ENCODE results near the gene GNS.
"Not testable (repeated sequence)": the region's sequence is repeated elsewhere in the genome, so short reads cannot be mapped to it uniquely, and the experiment has no call there.

Gene GNS

DNA sequence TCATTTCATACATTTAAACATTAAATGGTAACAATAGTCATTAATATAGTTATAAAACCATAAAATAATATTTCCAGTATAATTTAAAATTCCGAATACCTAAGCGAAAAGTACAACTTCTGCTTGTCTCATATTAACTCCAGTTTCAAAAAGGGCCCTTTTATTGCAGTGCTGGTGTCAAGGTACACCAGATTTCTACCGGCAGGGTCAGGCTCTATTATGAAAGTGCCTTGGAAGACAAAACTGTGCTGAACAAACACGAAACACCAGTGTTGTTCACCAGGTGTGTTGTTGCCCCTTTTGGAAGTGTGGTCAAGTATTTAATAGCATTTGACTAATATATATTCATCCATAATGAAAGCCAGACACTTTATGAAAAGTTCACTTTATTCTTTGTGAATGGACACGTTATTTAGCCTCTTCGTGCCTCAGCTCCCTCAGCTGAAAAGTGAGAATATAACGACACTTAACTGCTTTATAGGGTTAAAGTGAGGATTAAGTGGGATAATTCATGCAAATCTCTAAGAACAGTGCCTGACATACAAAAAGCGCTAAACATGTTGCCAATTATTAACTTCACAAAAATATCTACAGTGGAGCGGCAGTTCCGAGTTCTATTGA, 20.3 kb upstream of the GNS start:
- DNase-seq (ENCODE audit: low read depth): no peak

DNA sequence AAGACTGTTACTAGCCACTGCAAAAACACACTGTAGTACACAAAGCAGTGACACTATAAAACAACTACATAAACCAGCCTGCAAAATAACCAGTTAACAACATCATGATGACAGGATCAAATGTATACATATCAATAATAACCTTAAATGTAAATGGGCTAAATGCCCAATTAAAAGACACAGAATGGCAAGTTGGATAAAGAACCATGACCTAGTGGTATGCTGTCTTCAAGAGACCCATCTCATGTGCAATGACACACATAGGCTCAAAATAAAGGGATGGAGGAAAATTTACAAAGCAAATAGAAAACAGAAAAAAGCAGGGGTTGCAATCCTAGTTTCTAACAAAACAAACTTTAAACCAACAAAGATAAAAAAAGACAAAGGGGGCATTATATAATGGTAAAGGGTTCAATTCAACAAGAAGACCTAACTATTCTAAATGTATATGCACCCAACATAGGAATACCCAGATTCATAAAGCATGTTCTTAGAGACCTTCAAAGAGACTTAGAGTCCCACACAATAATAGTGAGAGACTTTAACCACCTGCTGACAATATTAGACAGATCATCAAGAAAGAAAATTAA, 16.0 kb upstream of the GNS start:
- DNase-seq (ENCODE audit: low read depth): not testable (repeated sequence)

DNA sequence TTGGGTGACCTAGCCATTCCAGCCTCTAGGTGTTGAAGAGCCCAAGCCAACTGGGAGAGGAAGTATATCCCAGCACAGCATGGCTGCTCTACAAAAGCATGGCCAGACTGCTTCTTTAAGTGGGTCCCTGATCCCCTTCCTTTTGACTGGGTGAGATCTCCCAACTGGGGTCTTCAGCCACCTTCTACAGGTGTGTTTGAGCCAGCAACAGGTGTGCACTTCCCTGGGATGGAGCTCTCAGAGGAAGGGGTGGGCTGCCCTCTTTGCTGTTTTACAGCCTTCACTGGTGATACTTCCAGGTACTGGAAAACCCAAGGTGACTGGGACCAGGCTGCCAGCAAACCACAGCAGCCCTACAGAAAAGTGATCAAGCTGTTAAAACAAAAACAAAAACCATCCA, 14.2 kb upstream of the GNS start:
- DNase-seq (ENCODE audit: low read depth): no peak

DNA sequence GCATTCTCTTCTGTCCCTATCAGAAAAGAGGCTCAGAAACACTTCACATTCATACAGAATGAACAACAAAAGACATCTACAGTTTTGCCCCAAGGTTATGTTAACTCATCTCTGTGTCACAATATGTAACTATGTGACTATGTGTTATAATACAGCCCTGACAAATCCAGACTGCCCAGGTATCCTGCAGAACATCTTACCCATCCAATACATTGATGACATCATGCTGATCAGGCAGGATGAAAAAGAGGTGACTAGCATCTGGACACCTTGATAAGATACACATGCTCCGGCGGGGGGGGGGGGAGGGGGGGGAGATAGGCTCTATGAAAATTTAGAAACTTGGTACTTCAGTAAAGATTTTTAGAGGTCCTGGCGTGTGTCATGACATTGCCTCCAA, 8.3 kb upstream of the GNS start:
- DNase-seq (ENCODE audit: low read depth): no peak

DNA sequence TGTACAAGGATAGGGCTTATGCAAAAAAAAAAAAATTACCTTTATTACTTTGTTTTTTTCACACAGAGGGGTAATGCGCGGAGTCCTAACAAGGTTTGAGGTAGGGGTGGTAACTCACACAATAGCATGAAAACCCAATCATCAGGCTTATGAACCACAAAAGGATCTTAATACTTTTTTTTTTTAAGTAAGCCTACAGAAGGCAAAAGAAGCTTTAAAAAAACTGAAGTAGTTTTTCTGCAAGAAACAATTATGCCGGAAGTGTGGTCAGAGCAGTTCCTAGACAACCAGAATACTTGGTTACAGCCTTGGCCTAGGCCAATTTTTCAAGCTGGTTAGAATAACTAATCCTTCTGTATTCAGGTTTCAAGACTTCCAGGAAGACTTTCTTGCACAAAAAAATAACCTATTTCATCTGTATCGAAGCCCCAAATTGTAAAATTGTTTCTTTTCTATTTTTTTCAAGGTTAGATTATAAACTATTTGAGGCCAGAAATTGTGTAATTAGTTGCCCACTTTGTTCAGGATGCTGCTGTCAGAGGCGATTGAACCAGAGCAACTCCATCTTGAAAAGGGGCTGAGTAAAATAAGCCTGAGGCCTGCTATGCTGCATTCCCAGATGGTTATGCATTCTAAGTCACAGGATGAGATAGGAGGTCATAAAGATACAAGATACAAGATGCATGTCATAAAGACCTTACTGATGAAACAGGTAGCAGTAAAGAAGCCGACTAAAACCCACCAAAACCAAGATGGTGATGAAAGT, 1.8 kb upstream of the GNS start:
- no peak for DNase-seq (ENCODE audit: low read depth)

DNA sequence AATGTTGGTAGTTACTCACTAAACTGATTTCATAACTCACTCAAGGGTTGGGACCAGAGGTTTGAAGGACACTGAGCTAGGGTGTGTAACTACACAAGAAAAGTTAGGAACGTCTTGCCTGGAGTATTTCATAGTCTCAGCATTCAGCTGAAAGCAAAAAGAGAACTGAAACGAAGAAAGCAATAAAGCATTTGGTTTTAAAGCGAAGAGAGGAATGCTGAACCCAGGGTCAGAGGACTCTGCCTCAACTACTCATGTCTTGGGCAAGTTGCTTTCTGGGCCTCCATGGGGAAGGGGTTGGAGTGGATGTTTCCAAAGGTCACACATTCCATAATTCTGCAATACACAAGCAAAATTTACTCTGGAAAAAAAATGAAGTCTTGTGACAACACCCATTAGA, 1.4 kb downstream of the GNS start:
- no peak for DNase-seq (ENCODE audit: low read depth)

DNA sequence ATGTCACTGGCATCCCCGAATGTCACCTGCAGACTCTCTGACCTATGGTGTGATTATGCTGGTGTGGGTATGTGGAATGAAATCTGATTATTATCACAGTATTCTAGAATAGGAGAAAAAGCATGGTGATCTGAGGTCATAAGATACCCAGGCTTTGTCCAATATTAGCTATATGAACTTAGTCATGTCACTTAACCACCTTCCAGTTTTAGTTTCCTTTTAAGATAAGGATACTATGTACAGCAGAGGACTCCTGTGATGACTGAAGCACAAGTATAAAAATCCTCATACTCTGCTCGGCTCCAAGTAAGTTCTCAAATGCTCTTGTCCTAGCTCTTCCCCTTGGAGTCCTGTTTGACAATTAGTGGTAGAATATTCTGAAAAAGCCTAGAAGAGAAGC, 2.8 kb downstream of the GNS start:
- no peak for DNase-seq (ENCODE audit: low read depth)

DNA sequence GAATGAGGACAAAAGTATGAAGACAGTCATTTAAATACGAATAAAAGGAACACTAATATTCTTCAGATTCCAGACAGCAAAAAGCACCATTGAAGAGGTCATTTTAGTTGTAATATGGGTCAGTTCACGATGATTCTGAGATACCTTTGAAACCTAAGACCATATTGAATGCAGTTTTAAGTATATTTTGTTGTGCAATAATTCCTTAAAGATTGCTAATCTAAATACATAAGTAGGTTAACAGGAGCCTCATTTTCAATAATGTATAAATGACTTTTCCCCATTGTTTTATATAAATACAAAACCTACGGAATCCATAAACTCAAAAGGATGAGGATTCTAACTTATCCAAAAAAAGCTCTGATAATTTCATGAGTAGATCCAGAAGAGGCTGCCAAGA, 5.8 kb downstream of the GNS start:
- no peak for DNase-seq (ENCODE audit: low read depth)

DNA sequence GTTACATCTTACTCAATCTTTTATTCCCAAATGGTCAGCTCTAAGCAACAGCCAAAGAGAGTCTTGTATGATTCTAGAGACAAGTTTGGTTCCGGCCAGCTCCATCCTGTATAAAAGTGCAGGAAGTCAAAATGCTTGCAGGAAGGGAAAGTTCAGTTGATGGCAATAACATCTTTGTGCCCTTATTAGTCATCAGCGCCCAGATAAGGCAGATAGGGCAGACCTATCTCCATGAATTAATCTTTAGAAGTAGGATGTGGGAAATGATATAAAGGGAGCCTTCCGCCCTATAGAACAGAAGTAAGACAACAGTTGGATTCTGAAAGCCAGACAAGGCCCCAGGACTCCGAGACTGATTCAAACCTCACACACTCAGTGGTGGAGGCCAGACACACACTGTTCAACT, 6.4 kb downstream of the GNS start:
- no peak for DNase-seq (ENCODE audit: low read depth)

DNA sequence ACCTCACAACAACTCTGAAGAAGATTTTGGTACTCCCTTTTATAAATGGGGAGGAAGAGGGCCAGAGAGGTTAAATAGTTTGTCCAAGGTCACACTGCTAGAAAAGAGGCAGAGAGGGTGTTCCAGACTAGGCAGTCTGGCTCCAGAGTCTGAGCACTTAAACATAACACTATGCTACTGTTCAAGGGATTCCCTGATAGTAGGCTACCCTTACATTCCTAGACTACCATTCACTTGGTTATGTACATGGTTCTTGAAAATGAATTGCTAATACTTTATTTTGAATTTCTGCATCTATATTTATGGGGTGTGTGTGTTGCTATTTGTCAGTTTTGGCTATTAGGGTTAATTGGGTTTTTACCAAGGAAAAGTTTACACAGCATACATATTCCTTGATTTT, 7.2 kb downstream of the GNS start:
- DNase-seq (ENCODE audit: low read depth): no peak

DNA sequence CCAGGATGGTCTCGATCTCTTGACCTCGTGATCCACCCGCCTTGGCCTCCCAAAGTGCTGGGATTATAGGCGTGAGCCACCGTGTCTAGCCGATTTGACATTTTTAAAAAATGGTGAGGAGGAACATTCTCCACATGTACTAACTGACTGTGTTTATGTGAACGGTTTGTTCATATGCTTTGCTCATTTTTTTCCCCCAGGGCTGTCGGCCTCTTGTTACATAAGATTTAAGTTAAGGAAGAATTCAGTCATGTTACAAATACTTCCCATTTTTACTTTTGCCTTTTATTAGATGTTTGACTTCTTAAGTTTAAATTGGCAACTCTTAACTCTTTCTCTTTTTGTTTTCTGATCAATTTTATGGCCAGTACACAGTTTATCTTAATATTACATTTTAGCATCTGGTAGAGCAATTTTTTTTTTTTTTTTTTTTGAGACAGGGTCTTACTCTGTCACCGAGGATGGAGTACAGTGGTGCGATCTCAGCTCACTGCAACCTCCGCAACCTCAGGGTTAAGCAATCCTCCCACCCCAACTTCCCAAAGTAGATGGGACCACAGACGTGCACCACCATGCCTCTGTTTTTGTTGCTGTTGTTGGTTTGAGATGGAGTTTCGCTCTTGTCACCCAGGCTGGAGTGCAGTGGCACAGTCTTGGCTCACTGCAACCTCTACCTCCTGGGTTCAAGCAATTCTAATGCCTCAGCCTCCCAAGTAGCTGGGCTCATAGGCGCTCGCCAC, 9.6 kb downstream of the GNS start:
- no peak for DNase-seq (ENCODE audit: low read depth)

DNA sequence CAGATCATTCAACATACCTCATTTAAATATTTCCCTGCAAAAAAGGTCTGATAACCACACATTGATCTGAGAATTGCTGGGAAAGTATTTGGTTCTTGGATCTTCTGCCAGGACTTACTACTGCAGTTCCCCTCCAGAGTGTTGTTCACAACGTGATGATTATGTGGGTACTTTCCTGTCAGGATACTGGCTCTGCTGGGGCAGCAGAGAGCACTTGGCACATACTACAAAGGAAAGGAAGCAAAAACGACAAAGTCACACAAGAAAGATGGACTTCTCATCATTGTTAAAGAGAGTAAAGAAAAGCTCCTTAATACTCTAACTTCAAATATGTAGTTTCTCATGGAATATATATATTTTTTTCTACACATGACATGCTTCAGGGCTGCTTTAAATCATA, 11.5 kb downstream of the GNS start:
- DNase-seq (ENCODE audit: low read depth): no peak

DNA sequence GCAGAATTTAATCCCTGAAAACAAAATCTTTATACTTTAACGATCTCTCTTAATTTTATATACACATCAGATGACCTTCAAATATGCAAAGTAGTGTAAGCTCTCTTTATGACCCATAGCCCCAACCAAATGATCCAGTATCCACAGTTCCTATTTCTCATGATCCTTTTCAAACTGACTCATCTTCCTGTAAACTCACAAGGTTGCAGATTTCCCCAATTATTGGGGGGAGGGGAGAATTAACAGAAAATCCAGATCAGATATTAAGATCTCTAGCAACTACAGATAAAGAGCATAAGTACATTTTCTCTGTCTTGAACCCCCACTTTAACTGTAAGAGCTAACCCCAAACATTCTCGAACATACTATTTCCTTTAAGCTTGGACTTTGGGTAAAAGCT, 12.5 kb downstream of the GNS start:
- DNase-seq (ENCODE audit: low read depth): no peak

DNA sequence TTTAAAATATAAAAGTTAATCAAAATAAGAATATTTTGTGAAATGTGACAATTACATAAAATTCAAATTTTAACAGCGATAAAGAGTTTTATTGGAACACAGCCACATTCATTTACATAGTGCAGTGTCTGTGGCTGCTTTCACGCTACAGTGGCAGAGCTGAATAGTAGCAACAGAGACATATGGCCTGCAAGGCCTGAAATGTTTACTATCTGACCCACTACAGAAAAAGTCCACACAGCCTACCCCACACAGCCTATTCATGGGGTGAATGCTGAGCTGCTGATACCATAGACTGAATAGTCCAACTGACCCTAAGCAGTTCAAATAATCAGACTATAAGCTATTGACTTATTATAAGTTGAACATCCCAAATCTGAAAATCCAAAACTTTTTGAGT, 13.2 kb downstream of the GNS start:
- no peak for DNase-seq (ENCODE audit: low read depth)

DNA sequence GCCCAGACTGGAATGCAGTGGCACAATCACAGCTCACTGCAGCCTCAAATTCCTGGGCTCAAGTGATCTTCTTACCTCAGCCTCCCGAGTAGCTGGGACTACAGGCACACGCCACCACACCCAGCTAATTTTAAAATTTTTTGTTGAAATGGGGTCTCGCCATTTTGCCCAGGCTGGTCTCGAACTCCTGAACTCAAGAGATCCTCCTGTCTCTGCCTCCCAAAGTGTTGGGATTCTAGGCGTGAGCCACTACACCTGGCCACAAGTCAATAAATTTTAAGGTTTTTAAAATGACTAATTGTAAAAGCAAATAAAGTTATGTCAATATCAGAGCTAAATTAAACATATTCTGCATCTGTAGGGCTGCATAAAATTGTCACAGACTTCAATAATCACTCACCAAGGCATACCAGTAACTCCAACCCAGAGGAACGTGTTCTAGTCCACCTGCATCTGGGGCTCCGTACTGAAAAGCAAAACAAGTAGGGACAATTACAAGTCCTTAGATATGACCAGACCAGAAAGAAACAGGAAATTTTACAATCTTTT, 13.9 kb downstream of the GNS start:
- DNase-seq (ENCODE audit: low read depth): no peak

DNA sequence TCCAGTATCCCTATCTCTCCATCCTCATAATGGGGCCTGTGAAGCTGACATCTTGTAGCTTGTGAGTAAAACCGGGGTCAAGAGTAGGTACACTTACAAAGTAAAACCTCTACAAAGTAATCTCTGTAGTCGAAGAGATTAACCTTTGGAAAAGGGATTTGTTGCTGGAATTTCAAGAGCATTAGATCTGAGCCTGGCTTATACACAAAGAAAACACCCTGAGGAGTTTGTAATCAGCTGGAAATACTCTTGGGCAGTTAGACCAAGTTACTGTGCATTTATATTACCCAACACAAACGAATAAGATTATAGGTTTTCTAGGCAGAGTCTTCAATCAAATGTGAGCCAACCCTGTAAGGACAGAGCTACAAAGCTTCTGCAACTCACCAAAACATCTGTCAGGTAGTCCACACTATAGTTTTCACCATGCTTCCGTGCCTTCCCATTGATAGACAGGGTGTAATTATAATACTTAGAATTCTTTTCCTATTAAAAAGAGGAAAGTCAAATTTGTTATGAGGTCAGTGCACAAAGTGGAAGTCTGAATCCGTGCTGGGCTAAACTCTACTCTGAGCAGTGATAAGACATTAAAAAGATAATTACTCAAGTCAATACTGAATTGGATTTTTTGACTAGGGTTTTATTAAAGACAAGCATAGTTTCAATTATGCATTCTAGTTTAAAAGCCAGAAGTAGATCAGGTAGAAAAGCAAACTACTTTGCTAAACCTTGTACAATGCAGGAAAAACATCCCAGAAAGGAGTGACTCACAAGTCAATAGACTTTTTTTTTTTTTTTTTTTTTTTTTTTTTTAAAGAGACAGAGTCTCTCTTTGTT, 14.6 kb downstream of the GNS start:
- DNase-seq (ENCODE audit: low read depth): no peak

DNA sequence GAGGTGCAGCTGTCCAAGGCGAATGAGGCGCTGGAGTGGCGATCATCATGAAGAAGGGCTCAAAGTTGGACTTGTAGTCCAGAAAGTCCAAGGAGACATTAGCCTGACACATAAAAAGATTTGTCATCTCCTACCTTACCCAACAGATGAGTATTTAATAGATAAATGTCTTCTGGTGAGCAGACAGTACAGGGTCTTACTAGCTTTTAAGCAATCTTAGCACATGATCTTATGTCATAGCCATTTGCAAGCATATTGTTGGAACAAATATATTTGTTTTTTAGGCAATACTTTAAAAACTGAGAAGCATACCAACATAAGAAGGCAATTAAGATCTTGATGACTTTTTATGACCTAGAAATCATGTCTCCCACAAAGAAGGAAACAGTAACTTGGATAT, 16.0 kb downstream of the GNS start:
- no peak for DNase-seq (ENCODE audit: low read depth)

DNA sequence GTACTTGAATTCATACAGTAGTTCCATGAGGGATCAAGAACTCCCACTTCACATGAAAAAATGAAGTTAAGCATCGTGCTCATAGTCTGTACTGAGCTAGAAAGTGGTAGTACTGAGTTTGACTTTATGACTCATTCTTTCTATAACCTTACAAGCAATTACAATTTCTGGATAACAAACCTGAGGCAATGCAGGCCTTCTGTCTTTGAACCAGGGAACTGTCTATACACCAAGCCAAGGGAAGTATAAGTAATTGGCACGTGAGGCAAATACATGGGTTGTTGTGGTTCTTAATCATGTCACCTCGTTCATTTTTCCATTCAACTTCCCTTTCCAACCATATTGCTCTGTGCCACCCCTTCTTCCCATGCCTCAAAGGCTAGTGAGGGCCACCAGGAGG, 16.8 kb downstream of the GNS start:
- no peak for DNase-seq (ENCODE audit: low read depth)

DNA sequence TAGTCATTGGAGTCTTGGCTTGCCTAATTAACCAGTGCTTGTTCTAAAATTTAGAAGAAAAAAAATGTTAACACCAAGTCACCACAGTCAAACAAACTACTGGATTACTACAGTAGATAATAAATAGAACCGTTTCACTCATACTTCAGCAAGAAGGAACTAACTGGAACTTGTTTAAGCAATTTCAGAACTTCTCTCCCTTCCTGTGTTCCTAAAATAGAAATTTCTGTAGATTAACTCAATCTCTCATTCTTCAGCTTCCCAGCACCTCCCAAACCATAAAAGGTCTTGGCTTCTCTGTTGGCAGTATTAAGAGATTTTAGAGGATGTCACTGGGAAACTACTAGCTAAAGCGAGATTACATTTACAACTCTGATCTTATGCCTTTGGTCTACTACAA, 18.6 kb downstream of the GNS start:
- DNase-seq (ENCODE audit: low read depth): no peak

DNA sequence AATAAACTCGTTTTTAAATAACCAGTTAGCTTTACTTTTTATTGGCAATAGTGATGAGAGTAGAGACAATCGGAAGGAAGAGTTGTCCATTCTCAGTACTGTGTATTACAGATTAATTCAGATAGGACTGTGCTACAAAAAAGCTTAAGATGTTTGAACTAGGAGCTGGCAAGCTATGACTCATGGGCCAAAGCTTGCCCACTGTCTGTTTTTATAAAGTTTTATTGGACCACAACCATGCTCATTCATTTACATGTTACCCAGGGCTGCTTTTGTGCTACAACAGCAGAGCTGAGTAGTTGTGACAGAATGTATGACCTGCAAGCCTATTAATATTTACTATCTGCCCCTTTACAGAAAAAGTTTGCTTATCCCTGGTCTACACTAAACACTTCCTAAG, 19.4 kb downstream of the GNS start:
- DNase-seq (ENCODE audit: low read depth): no peak

DNA sequence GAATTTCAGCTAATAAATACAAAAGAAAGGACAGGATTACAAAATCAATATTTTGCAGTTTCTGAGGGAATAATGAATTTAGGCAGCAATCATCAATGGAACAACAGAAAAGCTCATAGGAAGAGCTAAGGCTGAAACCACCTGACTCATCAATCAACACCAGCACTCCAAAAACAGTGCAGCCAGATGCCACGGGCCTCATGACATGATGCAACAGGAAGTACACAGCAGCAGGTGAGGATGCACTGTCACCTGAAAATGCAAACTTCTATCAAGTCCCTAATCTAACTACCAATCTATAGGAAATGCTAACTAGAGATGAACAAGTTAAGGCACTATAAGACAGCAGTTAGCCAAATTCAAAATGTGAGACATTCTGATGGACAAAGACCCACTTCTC, 21.7 kb downstream of the GNS start:
- no peak for DNase-seq (ENCODE audit: low read depth)

DNA sequence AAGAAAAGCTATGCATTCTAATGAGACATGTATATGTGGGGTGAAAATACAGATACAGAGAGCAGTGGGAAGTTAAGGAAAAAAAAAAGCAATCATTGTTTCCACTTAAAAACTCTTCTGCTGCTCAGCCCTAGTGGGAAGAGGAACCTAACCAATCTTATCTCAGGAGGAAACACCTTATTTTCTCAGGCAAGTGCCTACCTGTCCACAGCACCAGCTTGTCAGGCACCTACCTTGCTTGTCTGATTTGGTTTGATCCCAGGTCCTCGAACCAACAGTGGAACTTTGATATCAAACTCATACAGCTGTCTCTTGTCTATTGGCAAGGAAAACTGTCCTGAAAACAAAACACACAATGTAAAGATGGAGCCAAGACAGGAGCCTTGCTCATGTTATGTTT, 22.4 kb downstream of the GNS start:
- no peak for DNase-seq (ENCODE audit: low read depth)

Measured in stimulated activated CD8-positive, alpha-beta memory T cell treated with anti-CD3 and anti-CD28 coated beads, Interleukin-7, amount 100 ng/mL, for 24 hours (primary cell).